PFSK-1 (cell line): Measurements from ENCODE around the gene PLA2R1.
A peak's percentile ranks its signal among the peaks of the same experiment; 100 is the strongest.

ENCODE experiments used
- FOXP2 ChIP-seq: optimal IDR thresholded peaks from 2 replicates; pipeline ENCODE3; 2011; ENCODE audit warnings: borderline replicate concordance, control low read depth, inconsistent platforms; ENCODE audit not compliant: insufficient read depth; ENCODE audit errors: extremely low read length, extremely low read depth
- POLR2AphosphoS5 ChIP-seq: IDR thresholded peaks from 2 replicates; pipeline ENCODE4 v1.6.1; 2012; ENCODE audit warnings: low read depth, mild to moderate bottlenecking, control low read depth, low read length, moderate library complexity
- REST ChIP-seq, 2 experiments: IDR thresholded peaks; 2 replicates each; pipeline versions ENCODE4 v1.6.1 to v1.8.0; 2011 to 2012; ENCODE audit warnings: low read depth in 2 of 2, low read length in 2 of 2, control low read depth in 1 of 2, inconsistent platforms in 1 of 2, mild to moderate bottlenecking in 1 of 2, moderate library complexity in 1 of 2; ENCODE audit not compliant: insufficient read depth in 1 of 2
- SIN3A ChIP-seq: IDR thresholded peaks from 2 replicates; pipeline ENCODE4 v1.6.1; 2012; ENCODE audit warnings: mild to moderate bottlenecking, low read length, moderate library complexity, borderline replicate concordance; ENCODE audit not compliant: insufficient read depth
- TAF1 ChIP-seq: IDR thresholded peaks from 2 replicates; pipeline ENCODE4 v1.6.1; 2012; ENCODE audit warnings: low read length, control low read depth, borderline replicate concordance; ENCODE audit not compliant: insufficient read depth

The PLA2R1 gene

GRCh38 chr2:159982842-159983785, 79.3 kb downstream of the PLA2R1 start:
- TF ChIP-seq TAF1 (no peak), POLR2AphosphoS5 (no peak), FOXP2 (no peak), REST (IDR thresholded peaks at IDR 0.05; ENCODE audit: insufficient read depth in 1 of 2, low read depth in 2 of 2, low read length in 2 of 2) (no peak), SIN3A (no peak)

- TF ChIP-seq POLR2AphosphoS5 (no peak), SIN3A (no peak), REST (IDR thresholded peaks at IDR 0.05; ENCODE audit: insufficient read depth in 1 of 2, low read depth in 2 of 2, low read length in 2 of 2) (no peak), FOXP2 (no peak), TAF1 (no peak)
Measured at GRCh38 chr2:159982270-159982669, 80.1 kb downstream of the PLA2R1 start.

- TF ChIP-seq SIN3A (no peak), POLR2AphosphoS5 (no peak), FOXP2 (no peak), TAF1 (no peak), REST (IDR thresholded peaks at IDR 0.05; ENCODE audit: insufficient read depth in 1 of 2, low read depth in 2 of 2, low read length in 2 of 2) (no peak)
Measured at GRCh38 chr2:159976527-159977160, 85.8 kb downstream of the PLA2R1 start.

GRCh38 chr2:159973325-159973724, 89.1 kb downstream of the PLA2R1 start:
- TF ChIP-seq TAF1 (no peak), REST (IDR thresholded peaks at IDR 0.05; ENCODE audit: insufficient read depth in 1 of 2, low read depth in 2 of 2, low read length in 2 of 2) (peak; percentile 38 to 85; a peak in 2 of 4 replicates), POLR2AphosphoS5 (no peak)
